ENCODE results near the gene BTBD16. TPM values are rescaled to one million over a fixed set of nuclear protein-coding genes. Genes with fewer than 3 reads are reported as not detected.

BTBD16 gene
- total and polyA plus RNA-seq, 2 donors (not counting 1 experiment from before 2014, with no cell fraction given), result not detected

DNA sequence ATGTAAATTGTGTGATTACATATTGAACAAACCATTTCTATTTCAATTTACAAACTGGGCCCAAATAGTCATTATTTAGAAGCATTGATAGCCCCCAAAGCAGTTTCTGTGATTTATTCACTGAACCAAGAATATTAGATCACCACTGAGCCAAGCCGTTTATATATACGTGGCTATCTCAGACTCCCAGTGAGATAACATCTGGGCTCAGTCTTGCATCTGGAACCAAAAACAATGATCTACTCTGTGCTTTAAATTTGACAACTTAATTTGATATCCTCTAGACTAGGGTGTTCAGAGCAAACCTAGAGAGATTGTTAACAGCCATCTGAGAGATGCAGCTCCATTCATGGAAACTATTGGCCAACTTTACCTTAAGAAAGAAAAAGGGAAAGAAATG lies 41.4 kb upstream of the BTBD16 start:
- POLR2A ChIA-PET, result no interaction called here
- Histone ChIP-seq H3K4me3 (ENCODE audit: control extremely low read depth in 1 of 5, extremely low read depth in 1 of 5, insufficient read depth in 1 of 5, low read depth in 2 of 5, low read length in 4 of 5) (no peak overlapping the region), H3K4me2 (replicated peaks; ENCODE audit: low read depth, low read length, poor library complexity, severe bottlenecking) (no peak overlapping the region), H3K9ac (ENCODE audit: low read length) (no peak overlapping the region), H3K27me3 (replicated peaks in 1 of 4; ENCODE audit: control extremely low read depth in 1 of 4, control insufficient read depth in 3 of 4, insufficient read depth in 4 of 4, low read length in 3 of 4) (peaks cover 0 to 6% (median 0%) of the 10 kb centered on the region in 4 experiments), H3K36me3 (replicated peaks in 1 of 2; ENCODE audit: control extremely low read depth in 1 of 2, control insufficient read depth in 1 of 2, extremely low read depth in 1 of 2, insufficient read depth in 2 of 2, low read length in 1 of 2) (no peaks in the 10 kb centered on the region), H3K79me2 (ENCODE audit: control insufficient read depth, insufficient read depth, low read length) (no peaks in the 10 kb centered on the region), H3K27ac (ENCODE audit: low read length in 2 of 2) (no peak overlapping the region), H4K20me1 (ENCODE audit: control insufficient read depth, insufficient read depth, low read length, poor library complexity, severe bottlenecking) (no peaks in the 10 kb centered on the region), H2AFZ (ENCODE audit: insufficient read depth, low read depth, low read length, poor library complexity, severe bottlenecking) (no peak overlapping the region), H3K9me3 (ENCODE audit: control extremely low read depth in 1 of 3, control insufficient read depth in 2 of 3, insufficient read depth in 1 of 3, low read length in 2 of 3) (no peaks in the 10 kb centered on the region), H3K4me1 (ENCODE audit: control insufficient read depth in 2 of 2, insufficient read depth in 2 of 2, low read length in 2 of 2) (no peaks in the 10 kb centered on the region)
- CTCF ChIA-PET, result no interaction called here
- WGBS (ENCODE audit: insufficient coverage), result no CpG with 5 or more reads among the region's 2 CpGs
- H3K9me3 Mint-ChIP-seq (ENCODE audit: insufficient read depth), result no peaks in the 10 kb centered on the region
- H3K4me3 Mint-ChIP-seq, result no peak overlapping the region
- intact Hi-C loops (cut with micrococcal nuclease), result no loop called here
- no peak for DNase-seq
- peaks cover 17% of the 10 kb centered on the region for H3K27me3 Mint-ChIP-seq
- H3K4me1 Mint-ChIP-seq, result no peaks in the 10 kb centered on the region
- no peak for ATAC-seq (ENCODE audit: low read depth)
- no peak overlapping the region for H3K27ac Mint-ChIP-seq
- no peak for TF ChIP-seq EZH2 (IDR thresholded peaks at IDR 0.05; ENCODE audit: borderline replicate concordance, insufficient read depth, low read depth, low read length, poor library complexity, severe bottlenecking)
- TF ChIP-seq, protein P1, sequence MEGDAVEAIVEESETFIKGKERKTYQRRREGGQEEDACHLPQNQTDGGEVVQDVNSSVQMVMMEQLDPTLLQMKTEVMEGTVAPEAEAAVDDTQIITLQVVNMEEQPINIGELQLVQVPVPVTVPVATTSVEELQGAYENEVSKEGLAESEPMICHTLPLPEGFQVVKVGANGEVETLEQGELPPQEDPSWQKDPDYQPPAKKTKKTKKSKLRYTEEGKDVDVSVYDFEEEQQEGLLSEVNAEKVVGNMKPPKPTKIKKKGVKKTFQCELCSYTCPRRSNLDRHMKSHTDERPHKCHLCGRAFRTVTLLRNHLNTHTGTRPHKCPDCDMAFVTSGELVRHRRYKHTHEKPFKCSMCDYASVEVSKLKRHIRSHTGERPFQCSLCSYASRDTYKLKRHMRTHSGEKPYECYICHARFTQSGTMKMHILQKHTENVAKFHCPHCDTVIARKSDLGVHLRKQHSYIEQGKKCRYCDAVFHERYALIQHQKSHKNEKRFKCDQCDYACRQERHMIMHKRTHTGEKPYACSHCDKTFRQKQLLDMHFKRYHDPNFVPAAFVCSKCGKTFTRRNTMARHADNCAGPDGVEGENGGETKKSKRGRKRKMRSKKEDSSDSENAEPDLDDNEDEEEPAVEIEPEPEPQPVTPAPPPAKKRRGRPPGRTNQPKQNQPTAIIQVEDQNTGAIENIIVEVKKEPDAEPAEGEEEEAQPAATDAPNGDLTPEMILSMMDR (IDR thresholded peaks at IDR 0.05), result no peak

DNA sequence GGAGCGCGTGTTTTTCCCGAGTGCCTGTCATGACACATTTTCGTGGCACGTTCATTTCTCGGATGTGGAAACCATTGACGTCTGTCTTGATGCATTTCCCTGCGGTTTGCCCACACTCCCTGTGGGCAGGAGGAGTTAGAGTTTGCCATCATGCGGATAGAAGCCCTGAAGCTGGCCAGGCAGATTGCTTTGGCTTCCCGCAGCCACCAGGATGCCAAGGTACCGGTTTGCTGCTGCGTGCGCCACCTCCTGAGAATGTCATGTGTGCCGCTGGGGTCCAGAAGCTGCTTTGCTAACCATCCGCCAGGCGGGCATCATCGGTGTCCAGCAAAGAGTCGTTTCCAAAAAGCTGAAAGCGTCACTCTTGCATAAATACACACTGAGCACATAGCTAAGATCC lies 40.9 kb upstream of the BTBD16 start:
- no peaks in the 10 kb centered on the region for H3K4me1 ChIP-seq (ENCODE audit: control insufficient read depth in 2 of 2, insufficient read depth in 2 of 2, low read length in 2 of 2)
- intact Hi-C loops (cut with micrococcal nuclease), result no loop called here
- no peaks in the 10 kb centered on the region for H3K9me3 ChIP-seq (ENCODE audit: control extremely low read depth in 1 of 3, control insufficient read depth in 2 of 3, insufficient read depth in 1 of 3, low read length in 2 of 3)
- H3K4me3 ChIP-seq (ENCODE audit: control extremely low read depth in 1 of 5, extremely low read depth in 1 of 5, insufficient read depth in 1 of 5, low read depth in 2 of 5, low read length in 4 of 5), result no peak overlapping the region
- no peak for TF ChIP-seq EZH2 (IDR thresholded peaks at IDR 0.05; ENCODE audit: borderline replicate concordance, insufficient read depth, low read depth, low read length, poor library complexity, severe bottlenecking)
- TF ChIP-seq, protein P1 (IDR thresholded peaks at IDR 0.05), result no peak
- H3K4me1 Mint-ChIP-seq, result no peaks in the 10 kb centered on the region
- no peak overlapping the region for H3K4me3 Mint-ChIP-seq
- H3K9me3 Mint-ChIP-seq (ENCODE audit: insufficient read depth), result no peaks in the 10 kb centered on the region
- DNase-seq, result no peak
- H3K79me2 ChIP-seq (ENCODE audit: control insufficient read depth, insufficient read depth, low read length), result no peaks in the 10 kb centered on the region
- peaks cover 16% of the 10 kb centered on the region for H3K27me3 Mint-ChIP-seq
- no peaks in the 10 kb centered on the region for H3K36me3 ChIP-seq (replicated peaks in 1 of 2; ENCODE audit: control extremely low read depth in 1 of 2, control insufficient read depth in 1 of 2, extremely low read depth in 1 of 2, insufficient read depth in 2 of 2, low read length in 1 of 2)
- H3K27ac Mint-ChIP-seq, result no peak overlapping the region
- ATAC-seq (ENCODE audit: low read depth), result no peak
- H3K9ac ChIP-seq (ENCODE audit: low read length), result no peak overlapping the region
- peaks cover 0 to 6% (median 0%) of the 10 kb centered on the region in 4 experiments for H3K27me3 ChIP-seq (replicated peaks in 1 of 4; ENCODE audit: control extremely low read depth in 1 of 4, control insufficient read depth in 3 of 4, insufficient read depth in 4 of 4, low read length in 3 of 4)
- H2AFZ ChIP-seq (ENCODE audit: insufficient read depth, low read depth, low read length, poor library complexity, severe bottlenecking), result no peak overlapping the region
- POLR2A ChIA-PET, result no interaction called here
- 95% methylated on average over 18 of the region's 19 CpGs for WGBS (ENCODE audit: insufficient coverage)
- no peak overlapping the region for H3K4me2 ChIP-seq (replicated peaks; ENCODE audit: low read depth, low read length, poor library complexity, severe bottlenecking)
- no peak overlapping the region for H3K27ac ChIP-seq (ENCODE audit: low read length in 2 of 2)
- CTCF ChIA-PET, result no interaction called here
- no peaks in the 10 kb centered on the region for H4K20me1 ChIP-seq (ENCODE audit: control insufficient read depth, insufficient read depth, low read length, poor library complexity, severe bottlenecking)

Data from B cell (primary cell).